Measurements from ENCODE around the gene VPS33B. TPM values are rescaled to one million over a fixed set of nuclear protein-coding genes. Genes with fewer than 3 reads are reported as not detected.
A peak's percentile ranks its signal among the peaks of the same experiment; 100 is the strongest.

VPS33B gene
- total and polyA plus RNA-seq, 2 of the 13 experiments (the other 11 are each of a cell fraction or from before 2014, with no cell fraction given) = 15.8 to 16.5 TPM

GRCh38 chr15:91022075-91022831 is at the start of gene VPS33B (continued):
- TF ChIP-seq ZNF550 (CRISPR knock-in tag; IDR thresholded peaks at IDR 0.05; ENCODE audit: borderline replicate concordance) (0 out of 2 replicates have a peak, but pooled peaks have one; percentile 48), FOXP4 (CRISPR knock-in tag; IDR thresholded peaks at IDR 0.05) (peak; percentile 16; the same call in 1 of the 2 replicates), ELF3 (CRISPR knock-in tag; IDR thresholded peaks at IDR 0.05) (peak; percentile 92), NFKBIZ (CRISPR knock-in tag; IDR thresholded peaks at IDR 0.05) (no peak), RORA (CRISPR knock-in tag; IDR thresholded peaks at IDR 0.05) (no peak), NFE2L2 (IDR thresholded peaks at IDR 0.05; ENCODE audit: low read length) (no peak), ZNF12 (CRISPR knock-in tag; IDR thresholded peaks at IDR 0.05) (peak; percentile 51; the same call in 1 of the 2 replicates), PHF8 (CRISPR knock-in tag; IDR thresholded peaks at IDR 0.05) (peak; percentile 80), KLF12 (CRISPR knock-in tag; IDR thresholded peaks at IDR 0.05; ENCODE audit: borderline replicate concordance) (0 out of 2 replicates have a peak, but pooled peaks have one; percentile 45), GABPB1 (CRISPR knock-in tag; IDR thresholded peaks at IDR 0.05) (peak; percentile 95), GABPA (IDR thresholded peaks at IDR 0.05; ENCODE audit: low read depth, low read length) (peak; percentile 74), GABPA (CRISPR knock-in tag; IDR thresholded peaks at IDR 0.05; ENCODE audit: low read depth) (peak; percentile 96), REPIN1 (CRISPR knock-in tag; IDR thresholded peaks at IDR 0.05; ENCODE audit: borderline replicate concordance, low read depth) (no peak), ZNF614 (CRISPR knock-in tag; IDR thresholded peaks at IDR 0.05; ENCODE audit: borderline replicate concordance) (peak; percentile 34; the same call in 1 of the 2 replicates), SP4 (CRISPR knock-in tag; IDR thresholded peaks at IDR 0.05) (0 out of 2 replicates have a peak, but pooled peaks have one; percentile 33), THRA (CRISPR knock-in tag; IDR thresholded peaks at IDR 0.05; ENCODE audit: borderline replicate concordance) (0 out of 2 replicates have a peak, but pooled peaks have one; percentile 33), ZNF678 (CRISPR knock-in tag; IDR thresholded peaks at IDR 0.05) (no peak), SRY (CRISPR knock-in tag; IDR thresholded peaks at IDR 0.05) (peak; percentile 75; the same call in 1 of the 2 replicates), RBFOX2 (IDR thresholded peaks at IDR 0.05; ENCODE audit: low read depth, low read length) (peak; percentile 51), ZNF737 (CRISPR knock-in tag; IDR thresholded peaks at IDR 0.05; ENCODE audit: borderline replicate concordance) (no peak), ZNF687 (CRISPR knock-in tag; IDR thresholded peaks at IDR 0.05) (peak; percentile 71)
- TF ChIP-seq, protein P1, sequence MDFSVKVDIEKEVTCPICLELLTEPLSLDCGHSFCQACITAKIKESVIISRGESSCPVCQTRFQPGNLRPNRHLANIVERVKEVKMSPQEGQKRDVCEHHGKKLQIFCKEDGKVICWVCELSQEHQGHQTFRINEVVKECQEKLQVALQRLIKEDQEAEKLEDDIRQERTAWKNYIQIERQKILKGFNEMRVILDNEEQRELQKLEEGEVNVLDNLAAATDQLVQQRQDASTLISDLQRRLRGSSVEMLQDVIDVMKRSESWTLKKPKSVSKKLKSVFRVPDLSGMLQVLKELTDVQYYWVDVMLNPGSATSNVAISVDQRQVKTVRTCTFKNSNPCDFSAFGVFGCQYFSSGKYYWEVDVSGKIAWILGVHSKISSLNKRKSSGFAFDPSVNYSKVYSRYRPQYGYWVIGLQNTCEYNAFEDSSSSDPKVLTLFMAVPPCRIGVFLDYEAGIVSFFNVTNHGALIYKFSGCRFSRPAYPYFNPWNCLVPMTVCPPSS (IDR thresholded peaks at IDR 0.05) = no peak
